OCI-LY1 (cell line): Measurements from ENCODE around the gene WEE1.

Experiments used
- EZH2 ChIP-seq: fragments of 200-600 bp; sonication (generic), shearing (Covaris generic); IDR thresholded peaks from 2 replicates; pipeline ENCODE4 v1.8.0; 2017; ENCODE audit warnings: borderline replicate concordance, mixed run types, mild to moderate bottlenecking, antibody characterized with exemption, low read length, moderate library complexity, mixed read lengths
- TF ChIP-seq, protein P1 (sequence below): fragments of 200-600 bp; sonication (generic), shearing (Covaris generic); IDR thresholded peaks from 2 replicates; pipeline ENCODE4 v1.5.1; 2017; ENCODE audit warnings: mild to moderate bottlenecking, antibody characterized with exemption, low read length, moderate library complexity, mixed read lengths

DNA sequence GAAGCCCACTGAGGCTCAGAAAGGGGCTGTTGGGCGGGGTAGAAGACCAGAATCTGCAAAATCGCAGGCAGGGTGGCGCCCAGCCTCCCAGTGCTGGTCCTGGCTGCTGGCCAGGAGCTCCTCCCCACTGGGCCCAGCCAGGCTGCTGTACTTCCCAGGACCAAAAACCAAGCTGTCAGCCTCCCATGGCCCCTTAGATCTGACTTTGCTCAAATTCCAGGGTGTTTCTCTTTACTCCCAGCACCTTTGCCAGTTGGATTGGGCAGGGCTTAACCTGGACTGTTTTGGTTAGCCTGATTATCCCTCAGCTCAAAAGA, 44.2 kb upstream of the WEE1 start:
- TF ChIP-seq, protein P1, sequence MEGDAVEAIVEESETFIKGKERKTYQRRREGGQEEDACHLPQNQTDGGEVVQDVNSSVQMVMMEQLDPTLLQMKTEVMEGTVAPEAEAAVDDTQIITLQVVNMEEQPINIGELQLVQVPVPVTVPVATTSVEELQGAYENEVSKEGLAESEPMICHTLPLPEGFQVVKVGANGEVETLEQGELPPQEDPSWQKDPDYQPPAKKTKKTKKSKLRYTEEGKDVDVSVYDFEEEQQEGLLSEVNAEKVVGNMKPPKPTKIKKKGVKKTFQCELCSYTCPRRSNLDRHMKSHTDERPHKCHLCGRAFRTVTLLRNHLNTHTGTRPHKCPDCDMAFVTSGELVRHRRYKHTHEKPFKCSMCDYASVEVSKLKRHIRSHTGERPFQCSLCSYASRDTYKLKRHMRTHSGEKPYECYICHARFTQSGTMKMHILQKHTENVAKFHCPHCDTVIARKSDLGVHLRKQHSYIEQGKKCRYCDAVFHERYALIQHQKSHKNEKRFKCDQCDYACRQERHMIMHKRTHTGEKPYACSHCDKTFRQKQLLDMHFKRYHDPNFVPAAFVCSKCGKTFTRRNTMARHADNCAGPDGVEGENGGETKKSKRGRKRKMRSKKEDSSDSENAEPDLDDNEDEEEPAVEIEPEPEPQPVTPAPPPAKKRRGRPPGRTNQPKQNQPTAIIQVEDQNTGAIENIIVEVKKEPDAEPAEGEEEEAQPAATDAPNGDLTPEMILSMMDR, result no peak
- no peak for TF ChIP-seq EZH2
